ENCODE data around the gene APH1A. TPM values are rescaled to one million over a fixed set of nuclear protein-coding genes. Genes with fewer than 3 reads are reported as not detected.
"Not testable (repeated sequence)": the region's sequence is repeated elsewhere in the genome, so short reads cannot be mapped to it uniquely, and the experiment has no call there.

The APH1A gene
- total RNA-seq, 2 donors from 2014 or later, result 96.3 to 149 TPM

DNA sequence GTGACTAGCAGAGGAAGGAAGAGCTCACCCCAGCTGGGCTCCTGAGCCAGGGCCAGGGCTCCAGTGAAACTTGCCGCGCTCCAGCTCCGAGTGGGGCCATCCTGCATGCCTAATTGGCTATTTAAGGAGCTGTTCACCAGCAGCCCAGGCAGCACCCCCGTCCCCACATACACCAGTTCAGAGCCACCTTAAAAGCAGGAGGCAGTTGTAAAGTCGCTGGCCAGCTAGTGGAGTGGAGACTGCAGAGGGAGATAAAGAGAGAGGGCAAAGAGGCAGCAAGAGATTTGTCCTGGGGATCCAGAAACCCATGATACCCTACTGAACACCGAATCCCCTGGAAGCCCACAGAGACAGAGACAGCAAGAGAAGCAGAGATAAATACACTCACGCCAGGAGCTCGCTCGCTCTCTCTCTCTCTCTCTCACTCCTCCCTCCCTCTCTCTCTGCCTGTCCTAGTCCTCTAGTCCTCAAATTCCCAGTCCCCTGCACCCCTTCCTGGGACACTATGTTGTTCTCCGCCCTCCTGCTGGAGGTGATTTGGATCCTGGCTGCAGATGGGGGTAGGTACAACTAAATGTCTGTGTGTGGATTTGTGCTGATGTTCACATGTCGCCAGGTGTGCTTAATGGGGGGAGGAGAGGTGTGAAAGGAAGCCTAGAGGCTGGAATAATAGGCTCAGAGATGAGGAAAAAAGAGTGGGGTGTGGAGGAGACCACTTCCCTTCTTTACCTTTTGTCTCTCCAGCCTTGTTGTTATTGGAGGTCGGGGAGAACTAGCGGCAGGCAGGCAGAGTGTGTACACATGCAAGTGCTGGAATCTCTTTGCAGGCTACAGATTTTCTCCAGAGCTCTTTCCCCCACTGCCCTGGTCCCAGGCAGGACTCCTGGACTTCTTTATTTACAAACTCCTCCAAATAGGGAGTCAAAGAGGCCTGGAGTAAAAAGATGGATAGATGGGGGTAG, 10.9 kb downstream of the APH1A start, which contains the start of gene CA14:
Gene CA14, plus strand, starts transcription at position 151 of the 962 bp plus-strand sequence. Its CDS starts 355 bp downstream, at position 506.
- ATAC-seq (replicated peaks), result no peak
- peak within 1 kb of the TSS; percentile 81 for H3K4me3 Mint-ChIP-seq
- H3K27ac Mint-ChIP-seq, result no peak within 1 kb of the TSS
- H3K36me3 Mint-ChIP-seq (ENCODE audit: low read depth), result no peaks in the 10 kb centered on the region
- H3K4me1 Mint-ChIP-seq, result peaks cover 12% of the 10 kb centered on the region
- H3K27me3 Mint-ChIP-seq, result peaks cover 26% of the 10 kb centered on the region
- no peaks in the 10 kb centered on the region for H3K9me3 Mint-ChIP-seq

DNA sequence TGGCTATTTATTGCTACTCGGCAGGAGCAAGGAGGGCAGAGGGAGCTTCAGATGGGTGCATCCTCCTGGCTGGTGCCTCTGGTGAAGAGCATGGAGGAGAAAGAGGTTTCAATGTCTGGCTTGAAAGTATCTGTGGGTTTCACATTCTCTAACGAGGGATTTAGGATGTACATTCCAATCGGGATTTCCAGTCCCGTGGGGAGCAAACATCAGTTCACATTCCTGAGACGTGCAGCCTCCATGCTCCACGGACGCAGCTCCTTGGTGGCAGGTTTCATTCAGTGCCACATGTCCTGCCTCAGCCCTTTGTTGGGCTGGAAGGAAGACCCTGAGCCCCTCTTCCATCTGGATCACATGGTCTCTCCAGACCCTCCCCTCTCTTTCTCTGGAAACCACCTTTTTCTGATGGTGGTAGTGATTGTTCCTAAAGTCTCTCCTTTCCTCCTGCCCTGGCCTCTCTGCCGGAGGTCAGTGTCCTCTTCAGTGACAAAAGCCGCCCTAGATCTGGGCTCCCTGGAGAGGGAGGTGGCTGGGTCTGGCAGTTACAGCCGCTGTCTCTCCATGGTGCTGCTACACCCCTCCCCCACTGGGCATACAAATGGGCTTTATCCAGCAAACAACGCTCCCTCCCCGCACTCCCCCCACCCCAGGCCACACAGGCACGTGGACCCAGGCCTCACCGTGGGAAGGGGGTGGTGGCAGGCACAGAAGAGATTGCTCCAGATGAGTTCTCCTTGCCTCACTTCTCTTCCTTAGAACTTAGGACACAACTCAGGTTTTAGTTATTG, 12.1 kb downstream of the APH1A start:
- Mint-ChIP-seq H3K27ac (no peak overlapping the region), H3K9me3 (no peaks in the 10 kb centered on the region), H3K36me3 (ENCODE audit: low read depth) (no peaks in the 10 kb centered on the region), H3K27me3 (peaks cover 26% of the 10 kb centered on the region), H3K4me3 (peak overlapping the region; percentile 81), H3K4me1 (peaks cover 12% of the 10 kb centered on the region)
- ATAC-seq (replicated peaks), result no peak

DNA sequence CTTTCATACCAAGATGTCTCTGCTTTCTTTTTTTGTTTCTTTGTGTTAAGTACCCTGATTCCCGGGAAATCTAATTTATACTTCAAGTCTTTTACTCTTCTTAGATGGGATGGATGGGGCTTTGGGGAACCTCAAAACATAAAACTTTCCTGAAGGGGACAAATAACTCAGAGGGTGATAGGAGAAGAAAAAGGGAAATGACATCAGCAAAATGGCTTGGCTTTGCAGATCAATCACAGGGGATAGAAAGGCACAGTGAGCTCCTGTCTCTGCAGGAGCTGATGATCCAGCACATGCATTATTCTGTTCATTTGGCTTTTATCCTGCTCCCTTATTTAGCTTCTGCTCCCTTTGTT, 12.6 kb downstream of the APH1A start:
- Mint-ChIP-seq H3K27me3 (peaks cover 26% of the 10 kb centered on the region), H3K27ac (peak overlapping the region; percentile 82), H3K9me3 (no peaks in the 10 kb centered on the region), H3K4me1 (peaks cover 12% of the 10 kb centered on the region), H3K36me3 (ENCODE audit: low read depth) (no peaks in the 10 kb centered on the region), H3K4me3 (peak overlapping the region; percentile 81)
- ATAC-seq (replicated peaks), result no peak

DNA sequence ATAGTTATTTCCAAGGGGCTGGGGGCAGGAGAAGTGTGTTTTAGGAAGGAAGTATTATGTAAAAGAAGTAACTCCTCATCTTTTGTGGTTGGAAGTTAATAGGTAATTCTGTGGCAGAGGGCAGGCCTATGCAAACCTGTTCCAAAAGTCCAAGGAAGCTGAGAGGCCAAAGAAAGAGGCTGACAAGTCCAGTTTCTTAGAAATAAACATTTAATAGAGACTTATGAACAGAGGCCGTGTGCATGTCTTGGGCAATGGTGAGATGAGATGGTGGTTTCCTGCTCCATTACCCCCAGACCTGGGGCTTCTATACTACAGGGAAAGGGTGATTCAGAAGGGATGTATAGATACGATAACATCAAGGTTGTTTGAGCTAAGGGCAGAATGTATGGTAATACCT, 18.9 kb downstream of the APH1A start:
- peaks cover 4% of the 10 kb centered on the region for H3K27me3 Mint-ChIP-seq
- no peak overlapping the region for H3K4me3 Mint-ChIP-seq
- H3K36me3 Mint-ChIP-seq (ENCODE audit: low read depth), result no peaks in the 10 kb centered on the region
- H3K27ac Mint-ChIP-seq, result no peak overlapping the region
- H3K9me3 Mint-ChIP-seq, result no peaks in the 10 kb centered on the region
- ATAC-seq (replicated peaks), result no peak
- H3K4me1 Mint-ChIP-seq, result no peaks in the 10 kb centered on the region

- H3K27me3 Mint-ChIP-seq, result no peaks in the 10 kb centered on the region
- ATAC-seq (replicated peaks), result no peak
- H3K27ac Mint-ChIP-seq, result no peak overlapping the region
- no peaks in the 10 kb centered on the region for H3K9me3 Mint-ChIP-seq
- H3K4me1 Mint-ChIP-seq, result no peaks in the 10 kb centered on the region
- no peaks in the 10 kb centered on the region for H3K36me3 Mint-ChIP-seq (ENCODE audit: low read depth)
- H3K4me3 Mint-ChIP-seq, result no peak overlapping the region
Observed at GRCh38 chr1:150243003-150243402, 25.8 kb downstream of the APH1A start.

DNA sequence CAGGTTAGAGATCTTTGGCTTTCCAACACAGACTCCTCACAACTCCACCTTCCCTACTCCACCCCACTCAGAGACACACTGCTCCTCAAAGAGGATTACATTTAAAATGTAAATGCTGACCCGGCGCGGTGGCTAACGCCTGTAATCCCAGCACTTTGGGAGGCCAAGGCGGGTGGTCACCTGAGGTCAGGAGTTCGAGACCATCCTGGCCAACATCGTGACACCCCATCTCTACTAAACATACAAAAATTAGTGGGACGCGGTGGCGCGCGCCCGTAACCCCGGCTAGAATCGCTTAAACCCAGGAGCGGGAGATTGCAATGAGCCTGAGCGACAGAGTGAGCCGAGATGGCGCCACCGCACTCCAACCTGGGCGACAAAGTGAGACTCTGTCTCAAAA, 31.1 kb downstream of the APH1A start:
- no peaks in the 10 kb centered on the region for H3K27me3 Mint-ChIP-seq
- H3K36me3 Mint-ChIP-seq (ENCODE audit: low read depth), result peaks cover 24% of the 10 kb centered on the region
- H3K4me1 Mint-ChIP-seq, result peaks cover 5% of the 10 kb centered on the region
- no peak for ATAC-seq (replicated peaks)
- no peaks in the 10 kb centered on the region for H3K9me3 Mint-ChIP-seq
- no peak overlapping the region for H3K4me3 Mint-ChIP-seq
- no peak overlapping the region for H3K27ac Mint-ChIP-seq

DNA sequence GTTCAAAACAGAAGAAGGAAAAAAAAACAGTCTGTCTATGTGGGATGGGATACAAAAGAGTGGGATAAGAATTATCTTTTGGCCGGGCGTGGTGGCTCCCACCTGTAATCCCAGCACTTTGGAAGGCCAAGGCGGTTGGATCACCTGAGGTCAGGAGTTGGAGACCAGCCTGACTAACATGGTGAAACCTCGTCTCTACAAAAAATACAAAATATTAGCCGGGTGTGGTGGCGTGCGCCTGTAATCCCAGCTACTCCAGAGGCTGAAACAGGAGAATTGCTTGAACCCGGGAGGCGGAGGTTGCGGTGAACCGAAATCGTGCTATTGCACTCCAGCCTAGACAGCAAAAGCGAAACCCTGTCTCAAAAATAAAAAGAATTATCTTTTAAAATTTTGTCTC, 31.6 kb downstream of the APH1A start:
- H3K4me3 Mint-ChIP-seq; H3K9me3 Mint-ChIP-seq; H3K27ac Mint-ChIP-seq; H3K4me1 Mint-ChIP-seq; ATAC-seq (replicated peaks); H3K27me3 Mint-ChIP-seq: not testable (repeated sequence)
- H3K36me3 Mint-ChIP-seq (ENCODE audit: low read depth), result peaks cover 27% of the 10 kb centered on the region

DNA sequence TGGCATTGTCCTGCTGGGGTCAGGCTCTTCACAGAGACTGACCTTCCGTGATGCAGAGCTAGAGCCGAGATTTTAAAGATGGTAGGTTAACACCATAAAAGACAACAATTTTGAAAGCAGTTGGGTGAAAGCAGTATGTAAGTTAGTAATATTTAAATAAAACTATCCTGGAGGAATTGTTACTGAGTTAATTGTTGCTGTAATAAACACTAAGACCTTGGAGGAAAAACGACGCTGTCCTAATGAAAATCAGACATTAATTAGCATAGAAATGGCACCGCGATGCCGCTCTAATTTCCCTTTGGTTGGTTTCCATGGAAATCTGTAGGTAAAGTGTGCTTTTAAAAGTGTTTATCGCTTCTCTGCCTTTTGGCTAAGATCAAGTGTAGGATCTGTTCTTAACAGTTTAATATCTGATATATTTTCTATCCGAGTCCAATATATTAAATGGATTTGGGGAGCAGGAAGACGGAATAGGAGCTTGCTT, 32.2 kb downstream of the APH1A start:
- peaks cover 31% of the 10 kb centered on the region for H3K36me3 Mint-ChIP-seq (ENCODE audit: low read depth)
- no peak overlapping the region for H3K4me3 Mint-ChIP-seq
- ATAC-seq (replicated peaks), result no peak
- peaks cover 5% of the 10 kb centered on the region for H3K4me1 Mint-ChIP-seq
- no peaks in the 10 kb centered on the region for H3K27me3 Mint-ChIP-seq
- H3K27ac Mint-ChIP-seq, result no peak overlapping the region
- H3K9me3 Mint-ChIP-seq, result no peaks in the 10 kb centered on the region

DNA sequence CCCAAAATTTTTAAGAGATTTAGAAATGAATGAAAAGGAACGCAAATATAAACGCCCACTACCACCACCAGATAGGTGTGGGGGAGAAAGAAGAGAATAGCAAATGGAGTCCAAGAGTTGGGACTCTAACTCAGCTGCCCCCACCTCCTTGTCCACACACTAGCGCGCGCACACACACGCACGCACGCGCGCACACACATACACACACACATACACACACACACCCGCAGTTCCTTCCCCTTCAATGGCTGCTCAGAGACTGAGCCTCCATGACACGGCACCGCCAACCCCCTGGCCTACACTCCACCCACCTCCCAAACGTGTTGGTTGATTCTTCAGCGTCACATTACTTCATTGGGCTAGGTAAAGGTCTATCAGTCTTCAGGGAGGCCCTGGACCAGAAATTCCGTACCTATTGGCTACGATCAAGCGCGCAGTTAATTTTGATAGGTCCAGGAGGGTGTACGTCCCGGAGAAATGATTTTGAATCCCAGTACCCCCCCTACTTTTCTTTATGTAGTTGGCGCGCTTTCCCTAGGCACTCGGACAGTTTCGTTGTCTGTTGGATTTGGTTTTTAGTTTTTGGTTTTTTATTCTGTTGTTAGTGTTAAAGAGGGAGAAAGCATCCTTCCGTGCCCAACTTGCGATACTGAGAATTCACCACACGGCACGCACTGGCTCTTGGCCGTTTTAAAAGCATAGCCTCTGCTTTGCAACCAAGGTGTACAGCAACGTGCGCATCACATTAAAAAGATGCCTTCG, 32.8 kb downstream of the APH1A start, which contains the start of gene ANP32E:
Gene ANP32E, minus strand, starts transcription at position 261 of the 762 bp plus-strand sequence. CDS start 326 bp downstream, outside the sequence.
- Mint-ChIP-seq H3K4me1 (peaks cover 5% of the 10 kb centered on the region), H3K9me3 (no peaks in the 10 kb centered on the region), H3K27me3 (no peaks in the 10 kb centered on the region), H3K4me3 (no peak within 1 kb of the TSS), H3K27ac (no peak within 1 kb of the TSS), H3K36me3 (ENCODE audit: low read depth) (peaks cover 37% of the 10 kb centered on the region)
- peak; percentile 88 for ATAC-seq (replicated peaks)

GRCh38 chr1:150235294-150235851, 33.4 kb downstream of the APH1A start:
- Mint-ChIP-seq H3K9me3 (no peaks in the 10 kb centered on the region), H3K27ac (no peak overlapping the region), H3K27me3 (no peaks in the 10 kb centered on the region), H3K4me3 (no peak overlapping the region), H3K36me3 (ENCODE audit: low read depth) (peaks cover 44% of the 10 kb centered on the region), H3K4me1 (peaks cover 5% of the 10 kb centered on the region)
- ATAC-seq (replicated peaks), result peak; percentile 4

DNA sequence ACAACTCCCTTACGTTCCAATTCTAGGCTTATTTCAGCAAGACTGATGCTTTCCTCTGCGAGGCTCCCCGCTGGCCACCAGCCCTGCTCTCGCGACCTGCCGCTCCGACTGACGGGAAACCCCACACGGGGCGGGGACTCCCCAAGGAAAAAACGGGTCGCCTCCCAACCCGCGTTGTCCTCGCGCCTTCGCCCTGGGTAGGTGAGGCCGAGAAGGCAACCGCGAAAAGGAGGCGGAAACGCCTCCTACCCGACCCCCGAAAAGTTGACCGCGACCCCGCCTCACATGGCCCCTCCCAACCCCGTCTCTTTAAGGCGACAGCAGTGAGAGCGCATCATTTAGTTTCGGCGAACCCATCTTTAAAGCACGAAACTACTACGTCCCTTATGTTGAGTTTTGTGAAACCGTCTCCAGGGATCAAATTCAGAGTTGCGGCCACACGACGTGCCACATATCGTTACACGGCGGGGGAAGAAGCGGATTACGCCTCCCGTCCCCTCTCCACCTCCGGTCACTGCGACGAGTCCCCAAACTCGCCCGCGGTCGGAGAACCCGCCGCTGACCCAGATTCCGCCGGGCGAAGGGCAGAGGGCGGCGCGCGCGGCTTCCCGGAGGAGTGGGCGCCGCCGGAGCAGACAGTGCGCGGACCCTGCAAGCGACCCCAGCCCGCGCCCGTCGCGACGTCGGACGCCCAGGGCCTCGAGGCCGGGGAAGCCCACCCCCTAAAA, 34.1 kb downstream of the APH1A start:
- Mint-ChIP-seq H3K4me3 (no peak overlapping the region), H3K9me3 (no peaks in the 10 kb centered on the region), H3K4me1 (peaks cover 5% of the 10 kb centered on the region), H3K27ac (no peak overlapping the region), H3K36me3 (ENCODE audit: low read depth) (peaks cover 51% of the 10 kb centered on the region), H3K27me3 (no peaks in the 10 kb centered on the region)
- peak; percentile 67 for ATAC-seq (replicated peaks)

- Mint-ChIP-seq H3K9me3 (no peaks in the 10 kb centered on the region), H3K27ac (no peak overlapping the region)
- no peak for ATAC-seq (replicated peaks)
Observed at GRCh38 chr1:150234309-150234565, 34.6 kb downstream of the APH1A start.

More at GRCh38 chr1:150234309-150234565, 34.6 kb downstream of the APH1A start:
- Mint-ChIP-seq H3K4me3 (no peak overlapping the region), H3K36me3 (ENCODE audit: low read depth) (peaks cover 55% of the 10 kb centered on the region), H3K4me1 (peaks cover 5% of the 10 kb centered on the region), H3K27me3 (no peaks in the 10 kb centered on the region)

Data from activated T-helper 17 cell treated with anti-CD3 and anti-CD28 coated beads, Interleukin-2, amount 50 U/mL, for 72 hours (primary cell).